ENCODE data around the gene BCL2L2. TPM values are rescaled to one million over a fixed set of nuclear protein-coding genes. Genes with fewer than 3 reads are reported as not detected.
A peak's percentile ranks its signal among the peaks of the same experiment; 100 is the strongest.

The BCL2L2 gene
- total and polyA plus RNA-seq, 9 of the 15 experiments (the other 6 are each of a cell fraction or from before 2014, with no cell fraction given), result 2.6 to 32.5 (median 14.7) TPM

DNA sequence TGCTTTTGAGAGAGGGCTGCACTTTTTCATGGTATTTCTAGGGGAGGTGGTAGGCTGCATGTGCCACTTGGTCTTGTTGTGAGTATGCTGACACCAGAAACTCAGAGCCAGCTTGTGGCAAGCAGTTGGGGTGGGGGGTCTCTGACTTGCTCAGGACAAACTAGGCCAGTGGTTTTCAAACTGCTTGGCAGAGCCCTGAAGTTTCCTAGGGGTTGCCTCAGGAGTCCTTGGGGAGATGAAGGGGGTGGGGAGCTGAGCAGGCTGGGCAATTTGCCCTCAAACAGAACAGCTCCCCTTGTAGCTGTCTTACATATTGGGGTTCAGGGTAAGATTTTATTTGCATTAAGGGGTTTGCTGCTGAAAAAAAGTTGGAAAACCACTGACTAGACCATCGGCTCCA is 3.9 kb downstream of the BCL2L2 start:
- H3K9me3 ChIP-seq (replicated peaks; ENCODE audit: control insufficient read depth, insufficient read depth, low read depth, low read length), result no peaks in the 10 kb centered on the region
- no TSS peak for BruUV-seq (replicated peaks)
- H3K9ac ChIP-seq (ENCODE audit: insufficient read depth in 1 of 2, low read depth in 2 of 2, low read length in 2 of 2), result no peak overlapping the region
- H3K9me1 ChIP-seq (ENCODE audit: control insufficient read depth, insufficient read depth, low read length), result peaks cover 4% of the 10 kb centered on the region
- H3K36me3 ChIP-seq (ENCODE audit: control insufficient read depth, insufficient read depth, low read length), result peaks cover 56% of the 10 kb centered on the region
- WGBS (ENCODE audit: insufficient coverage, low coverage, missing lambda C conversion rate), result 100% methylated on average over 1 of the region's 1 CpG
- H3K4me3 ChIP-seq, result no peak overlapping the region
- DNase-seq (ENCODE audit: extremely low read depth in 1 of 4, low spot score in 3 of 4) (no peak), ATAC-seq (no peak), FAIRE-seq (no peak)
- ChIA-PET POLR2A (interaction anchor here (3.9 kb wide), 1 partner anchor 10 kb away, joined by 30 read pairs; the partner anchor contains the start of gene PABPN1), CTCF (ENCODE audit: low intra/inter-chr PET ratio) (no interaction called here)
- no peaks in the 10 kb centered on the region for H4K20me1 ChIP-seq (replicated peaks; ENCODE audit: control insufficient read depth, insufficient read depth, low read length)
- no peak overlapping the region for H3K27ac ChIP-seq (ENCODE audit: extremely low read depth, low read depth, low read length)
- no peak for TF ChIP-seq EGR1 (conservative IDR thresholded peaks at IDR 0.05)
- TF ChIP-seq SNRNP70 (optimal IDR thresholded peaks at IDR 0.05; ENCODE audit: low read depth, low read length), result no peak
- no peak for TF ChIP-seq HMG20A (CRISPR knock-in tag; conservative IDR thresholded peaks at IDR 0.05)
- H3K79me2 ChIP-seq (ENCODE audit: control insufficient read depth, insufficient read depth, low read length), result peaks cover 45% of the 10 kb centered on the region
- H3K4me2 ChIP-seq (ENCODE audit: insufficient read depth, low read length), result no peak overlapping the region
- H3K27me3 ChIP-seq (ENCODE audit: control insufficient read depth in 2 of 2, insufficient read depth in 2 of 2, low read length in 2 of 2), result no peaks in the 10 kb centered on the region
- peaks cover 18 to 23% of the 10 kb centered on the region in 2 experiments; a peak in 4 of 5 replicates for H3K4me1 ChIP-seq (replicated peaks in 1 of 2; ENCODE audit: control insufficient read depth in 2 of 2, insufficient read depth in 2 of 2, low read length in 2 of 2)
- H2AFZ ChIP-seq (ENCODE audit: low read depth, low read length), result no peak overlapping the region
- intact Hi-C loops (cut with micrococcal nuclease) (no loop called here), in situ Hi-C loops (cut with MboI) (no loop called here)

- Histone ChIP-seq H2AFZ (ENCODE audit: low read depth, low read length) (no peak overlapping the region), H3K9me1 (ENCODE audit: control insufficient read depth, insufficient read depth, low read length) (no peaks in the 10 kb centered on the region), H3K9me3 (replicated peaks; ENCODE audit: control insufficient read depth, insufficient read depth, low read depth, low read length) (no peaks in the 10 kb centered on the region), H3K4me2 (ENCODE audit: insufficient read depth, low read length) (no peak overlapping the region), H3K4me3 (no peak overlapping the region), H3K27me3 (ENCODE audit: control insufficient read depth in 2 of 2, insufficient read depth in 2 of 2, low read length in 2 of 2) (no peaks in the 10 kb centered on the region), H3K4me1 (replicated peaks in 1 of 2; ENCODE audit: control insufficient read depth in 2 of 2, insufficient read depth in 2 of 2, low read length in 2 of 2) (peaks cover 7 to 9% of the 10 kb centered on the region in 2 experiments; a peak in 3 of 5 replicates), H4K20me1 (replicated peaks; ENCODE audit: control insufficient read depth, insufficient read depth, low read length) (no peaks in the 10 kb centered on the region), H3K79me2 (ENCODE audit: control insufficient read depth, insufficient read depth, low read length) (0 out of 3 replicates have a peak, but pooled peaks cover 4% of the 10 kb centered on the region), H3K36me3 (ENCODE audit: control insufficient read depth, insufficient read depth, low read length) (peaks cover 32% of the 10 kb centered on the region), H3K9ac (ENCODE audit: insufficient read depth in 1 of 2, low read depth in 2 of 2, low read length in 2 of 2) (no peak overlapping the region), H3K27ac (ENCODE audit: extremely low read depth, low read depth, low read length) (no peak overlapping the region)
- DNase-seq (ENCODE audit: extremely low read depth in 1 of 4, low spot score in 3 of 4), result no peak
- POLR2A ChIA-PET, result interaction anchor here (0.6 to 2.8 kb wide), 3 partner anchors 10 to 225 kb away, joined by 4 to 13 read pairs (median 6); partner anchors contain the start of genes BCL2L2 and PPP1R3E
- 81% methylated on average over 5 of the region's 5 CpGs for WGBS (ENCODE audit: insufficient coverage, low coverage, missing lambda C conversion rate)
- intact Hi-C loops (cut with micrococcal nuclease), result no loop called here
- in situ Hi-C loops (cut with MboI), result no loop called here
- no peak for FAIRE-seq
- ATAC-seq, result no peak
- no TSS peak for BruUV-seq (replicated peaks)
- CTCF ChIA-PET (ENCODE audit: low intra/inter-chr PET ratio), result no interaction called here
- TF ChIP-seq HDGF (IDR thresholded peaks at IDR 0.05), result no peak
- peak; percentile 36; the same call in 1 of the 2 replicates for TF ChIP-seq FOSL1 (tag; conservative IDR thresholded peaks at IDR 0.05)
- TF ChIP-seq TSHZ1 (CRISPR knock-in tag; IDR thresholded peaks at IDR 0.05), result no peak
- TF ChIP-seq ZNF780A (CRISPR knock-in tag; IDR thresholded peaks at IDR 0.05), result no peak
- TF ChIP-seq PHB2 (IDR thresholded peaks at IDR 0.05; ENCODE audit: low read depth), result no peak
- no peak for TF ChIP-seq FOXO4 (CRISPR knock-in tag; IDR thresholded peaks at IDR 0.05)
- TF ChIP-seq JUND (IDR thresholded peaks at IDR 0.05; ENCODE audit: borderline replicate concordance, low read depth, low read length), result peak; percentile 12; the same call in 1 of the 2 replicates
- TF ChIP-seq JUND (tag; IDR thresholded peaks at IDR 0.05; ENCODE audit: borderline replicate concordance, low read depth, low read length), result no peak
Observed at GRCh38 chr14:23316300-23316699, 9.7 kb downstream of the BCL2L2 start.

All from K562 (cell line).